Smooth muscle cell (in vitro differentiated cells): ENCODE data around the gene ALMS1. TPM values are rescaled to one million over a fixed set of nuclear protein-coding genes. Genes with fewer than 3 reads are reported as not detected.

Experiments
- DNase-seq: peaks from one replicate; lab custom pipeline; 2025; ENCODE audit not compliant: unreplicated experiment; lab: John Stamatoyannopoulos, UW
- H2AFZ ChIP-seq: fragments of 200-600 bp; sonication (generic); 2 replicates; pipeline ENCODE4 v1.6.0; 2016; ENCODE audit warnings: antibody characterized with exemption, low read depth, mild to moderate bottlenecking
- H3F3A ChIP-seq: fragments of 200-600 bp; sonication (generic); 2 replicates; pipeline ENCODE4 v1.6.0; 2017; ENCODE audit warnings: antibody characterized with exemption, low read depth
- H3K27ac ChIP-seq: fragments of 200-600 bp; sonication (generic); 2 replicates; pipeline ENCODE4 v1.5.1; 2016; ENCODE audit warnings: low read depth, mild to moderate bottlenecking
- H3K27me3 ChIP-seq: fragments of 200-600 bp; sonication (generic); 2 replicates; pipeline ENCODE4 v1.6.1; 2016; ENCODE audit warnings: low read depth, mild to moderate bottlenecking
- H3K36me3 ChIP-seq: fragments of 200-600 bp; sonication (generic); 2 replicates; pipeline ENCODE4 v1.5.1; 2016; ENCODE audit warnings: low read depth
- H3K4me1 ChIP-seq: fragments of 200-600 bp; sonication (generic); 2 replicates; pipeline ENCODE4 v1.5.1; 2016; ENCODE audit warnings: low read depth
- H3K4me2 ChIP-seq: fragments of 200-600 bp; sonication (generic); 2 replicates; pipeline ENCODE4 v1.6.0; 2016; ENCODE audit warnings: mild to moderate bottlenecking
- H3K4me3 ChIP-seq: fragments of 200-600 bp; sonication (generic); 2 replicates; pipeline ENCODE4 v1.5.1; 2016; ENCODE audit warnings: mild to moderate bottlenecking
- H3K79me2 ChIP-seq: fragments of 200-600 bp; sonication (generic); 2 replicates; pipeline ENCODE4 v1.6.0; 2016; ENCODE audit warnings: low read depth, mild to moderate bottlenecking
- H3K9ac ChIP-seq: fragments of 200-600 bp; sonication (generic); 2 replicates; pipeline ENCODE4 v1.6.0; 2016; ENCODE audit warnings: low read depth
- H3K9me3 ChIP-seq: fragments of 200-600 bp; sonication (generic); replicated peaks from 2 replicates; pipeline ENCODE4 v1.5.1; 2016; ENCODE audit warnings: low read depth
- H4K20me1 ChIP-seq: fragments of 200-600 bp; sonication (generic); 2 replicates; pipeline ENCODE4 v1.6.0; 2016; ENCODE audit warnings: low read depth
- CTCF ChIP-seq: fragments of 200-600 bp; sonication (generic); IDR thresholded peaks from 2 replicates; pipeline ENCODE4 v1.5.1; 2017; ENCODE audit warnings: borderline replicate concordance, mild to moderate bottlenecking, antibody characterized with exemption; ENCODE audit not compliant: insufficient read depth, poor library complexity, severe bottlenecking
- WGBS: methylation state at CpG from one replicate; pipeline ENCODE4 v1.1.7; 2016; ENCODE audit warnings: low lambda C conversion rate; 5-methylcytosine and 5-hydroxymethylcytosine counted together
- polyA plus RNA-seq: library from polyadenylated mRNA; unstranded; fragments of >200 nt; fragmentation: Nextera tagmentation; extraction: Ambion mirVana; gene quantifications from 2 replicates; pipeline ENCODE4 v1.2.1, GENCODE V29; 2016
- total RNA-seq: library from RNA; depleted of rRNA; stranded (reverse); fragments of >200 nt; gene quantifications from 2 replicates; pipeline ENCODE4 v1.2.3, GENCODE V29; 2014

Gene ALMS1
- total and polyA plus RNA-seq, 2 experiments from 2014 or later: 2.3 to 19.6 TPM

GRCh38 chr2:73610111-73610510, 224.5 kb downstream of the ALMS1 start:
- Histone ChIP-seq H3K36me3 (no peaks in the 10 kb centered on the region), H3K27me3 (no peaks in the 10 kb centered on the region), H3K27ac (no peak overlapping the region), H3K9me3 (no peaks in the 10 kb centered on the region), H3K4me1 (no peaks in the 10 kb centered on the region), H3K4me3 (no peak overlapping the region), H4K20me1 (no peaks in the 10 kb centered on the region), H3K4me2 (no peak overlapping the region), H3K9ac (no peak overlapping the region), H3K79me2 (no peaks in the 10 kb centered on the region), H3F3A (no peaks in the 10 kb centered on the region), H2AFZ (no peak overlapping the region)
- no peak for TF ChIP-seq CTCF
- WGBS: 62% methylated on average over 3 of the region's 3 CpGs
- DNase-seq: no peak

- Histone ChIP-seq H2AFZ (no peak overlapping the region), H3K36me3 (no peaks in the 10 kb centered on the region), H3K4me1 (no peaks in the 10 kb centered on the region), H3K27me3 (no peaks in the 10 kb centered on the region), H4K20me1 (no peaks in the 10 kb centered on the region), H3K27ac (no peak overlapping the region), H3K4me3 (no peak overlapping the region), H3K79me2 (no peaks in the 10 kb centered on the region), H3K4me2 (no peak overlapping the region), H3K9me3 (no peaks in the 10 kb centered on the region), H3K9ac (no peak overlapping the region), H3F3A (no peaks in the 10 kb centered on the region)
- whole genome bisulfite sequencing: 92% methylated on average over 4 of the region's 4 CpGs
- DNase-seq: no peak
- TF ChIP-seq CTCF: no peak
Observed at GRCh38 chr2:73611193-73611592, 225.6 kb downstream of the ALMS1 start.

GRCh38 chr2:73611867-73612266, 226.2 kb downstream of the ALMS1 start:
- Histone ChIP-seq H3K27ac (no peak overlapping the region), H3K79me2 (no peaks in the 10 kb centered on the region), H3K9ac (no peak overlapping the region), H2AFZ (no peak overlapping the region), H3K4me2 (no peak overlapping the region), H3F3A (no peaks in the 10 kb centered on the region), H3K4me3 (no peak overlapping the region), H4K20me1 (no peaks in the 10 kb centered on the region), H3K9me3 (no peaks in the 10 kb centered on the region), H3K27me3 (no peaks in the 10 kb centered on the region), H3K36me3 (no peaks in the 10 kb centered on the region), H3K4me1 (no peaks in the 10 kb centered on the region)
- DNase-seq: no peak
- WGBS: 100% methylated on average over 1 of the region's 1 CpG
- TF ChIP-seq CTCF: no peak

- no peak for TF ChIP-seq CTCF
- no peaks in the 10 kb centered on the region for H3K27me3 ChIP-seq
- WGBS: 98% methylated on average over 3 of the region's 3 CpGs
Observed at GRCh38 chr2:73614105-73614504, 228.5 kb downstream of the ALMS1 start.

More at GRCh38 chr2:73614105-73614504, 228.5 kb downstream of the ALMS1 start:
- no peak for DNase-seq
- no peaks in the 10 kb centered on the region for H4K20me1 ChIP-seq
- no peaks in the 10 kb centered on the region for H3K4me1 ChIP-seq
- no peak overlapping the region for H2AFZ ChIP-seq
- no peak overlapping the region for H3K27ac ChIP-seq
- no peak overlapping the region for H3K9ac ChIP-seq
- no peak overlapping the region for H3K4me2 ChIP-seq
- no peaks in the 10 kb centered on the region for H3K79me2 ChIP-seq
- H3K36me3 ChIP-seq: no peaks in the 10 kb centered on the region
- H3F3A ChIP-seq: no peaks in the 10 kb centered on the region
- H3K4me3 ChIP-seq: no peak overlapping the region
- H3K9me3 ChIP-seq: no peaks in the 10 kb centered on the region
